ENCODE results near the gene MYEF2. TPM values are rescaled to one million over a fixed set of nuclear protein-coding genes. Genes with fewer than 3 reads are reported as not detected.

MYEF2 gene
- total and polyA plus RNA-seq, 10 donors: 8.1 to 41.3 (median 18.3) TPM

- H3K36me3 ChIP-seq: no peaks in the 10 kb centered on the region
- intact Hi-C loops (cut with DNase I; ENCODE audit: low total_unique reads): no loop called here
- no peak overlapping the region for H3K27ac ChIP-seq
- TF ChIP-seq CTCF (IDR thresholded peaks at IDR 0.05 in 8 of 11, conservative IDR thresholded peaks at IDR 0.05 in 3 of 11) (no peak), POLR2A (IDR thresholded peaks at IDR 0.05) (no peak), POLR2AphosphoS5 (IDR thresholded peaks at IDR 0.05) (no peak)
- no peaks in the 10 kb centered on the region for H3K4me1 ChIP-seq
- WGBS, 5 donors: 78 to 88% (median 84%) methylated on average over 6 of the region's 6 CpGs
- H3K4me3 ChIP-seq: no peak overlapping the region
- no peak for DNase-seq
- peaks cover 0 to 3% (median 0%) of the 10 kb centered on the region in 7 donors for H3K27me3 ChIP-seq (replicated peaks in 1 of 7)
- H3K9me3 ChIP-seq: no peaks in the 10 kb centered on the region
Observed at GRCh38 chr15:48126667-48127355, 51.3 kb downstream of the MYEF2 start.

- Histone ChIP-seq H3K9me3 (no peaks in the 10 kb centered on the region), H3K36me3 (no peaks in the 10 kb centered on the region), H3K4me1 (no peaks in the 10 kb centered on the region), H3K27me3 (replicated peaks in 1 of 7) (peaks cover 0 to 4% (median 0%) of the 10 kb centered on the region in 7 donors), H3K4me3 (no peak overlapping the region), H3K27ac (no peak overlapping the region)
- no peak for DNase-seq
- intact Hi-C loops (cut with DNase I; ENCODE audit: low total_unique reads): no loop called here
- WGBS, 5 donors: 77 to 83% (median 79%) methylated on average over 8 of the region's 8 CpGs
- TF ChIP-seq POLR2A (IDR thresholded peaks at IDR 0.05): no peak
Observed at GRCh38 chr15:48121849-48122248, 56.2 kb downstream of the MYEF2 start.

- Histone ChIP-seq H3K27ac (no peak within 1 kb of the TSS), H3K4me3 (no peak within 1 kb of the TSS), H3K9me3 (no peaks in the 10 kb centered on the region), H3K4me1 (no peaks in the 10 kb centered on the region), H3K27me3 (replicated peaks in 1 of 7) (peaks cover 0 to 4% (median 0%) of the 10 kb centered on the region in 7 donors), H3K36me3 (no peaks in the 10 kb centered on the region)
- DNase-seq: peak; percentile 47
- intact Hi-C loops (cut with DNase I; ENCODE audit: low total_unique reads): no loop called here
- TF ChIP-seq CTCF (IDR thresholded peaks at IDR 0.05 in 8 of 11, conservative IDR thresholded peaks at IDR 0.05 in 3 of 11) (no peak), POLR2A (IDR thresholded peaks at IDR 0.05) (no peak), POLR2AphosphoS5 (IDR thresholded peaks at IDR 0.05) (no peak)
- WGBS, 5 donors: 78 to 91% (median 82%) methylated on average over 6 of the region's 6 CpGs
Observed at GRCh38 chr15:48120745-48121144, 57.4 kb downstream of the MYEF2 start, which contains the start of gene SLC24A5. Gene SLC24A5, plus strand, starts transcription at chr15:48120990. Its CDS starts 55 bp downstream, at chr15:48121045.

GRCh38 chr15:48119277-48119676 is 58.8 kb downstream of the MYEF2 start:
- 63 to 73% (median 68%) methylated on average over 5 of the region's 5 CpGs for WGBS, 5 donors
- TF ChIP-seq POLR2A (IDR thresholded peaks at IDR 0.05) (no peak), POLR2AphosphoS5 (IDR thresholded peaks at IDR 0.05) (no peak), CTCF (IDR thresholded peaks at IDR 0.05 in 8 of 11, conservative IDR thresholded peaks at IDR 0.05 in 3 of 11) (no peak)
- Histone ChIP-seq H3K27ac (no peak overlapping the region), H3K9me3 (no peaks in the 10 kb centered on the region), H3K27me3 (replicated peaks in 1 of 7) (peaks cover 0 to 4% (median 0%) of the 10 kb centered on the region in 7 donors), H3K36me3 (no peaks in the 10 kb centered on the region), H3K4me3 (no peak overlapping the region), H3K4me1 (no peaks in the 10 kb centered on the region)
- intact Hi-C loops (cut with DNase I; ENCODE audit: low total_unique reads): no loop called here
- DNase-seq: no peak

Data from spleen (tissue), 11 donors.